HS-27A (cell line): ENCODE data around the gene MAGI1.
A peak's percentile ranks its signal among the peaks of the same experiment; 100 is the strongest.
"Not testable (repeated sequence)": the region's sequence is repeated elsewhere in the genome, so short reads cannot be mapped to it uniquely, and the experiment has no call there.

ENCODE experiments used
- DNase-seq: peaks from one replicate; pipeline ENCODE4 v3.0.0-alpha.2; 2012; ENCODE audit warnings: low read depth, missing footprints

The MAGI1 gene

GRCh38 chr3:66038726-66039589, at the start of gene MAGI1:
Gene MAGI1 (minus strand): TSS chr3:66038918. CDS start chr3:66038308, 610 bp downstream.
- peak; percentile 86 for DNase-seq

GRCh38 chr3:66083784-66084213, 45.1 kb upstream of the MAGI1 start:
- no peak for DNase-seq

GRCh38 chr3:66083096-66083678, 44.5 kb upstream of the MAGI1 start:
- no peak for DNase-seq

- no peak for DNase-seq
These were observed 44.0 kb upstream of the MAGI1 start for GRCh38 chr3:66082679-66083078.

GRCh38 chr3:66080167-66080566, 41.4 kb upstream of the MAGI1 start:
- no peak for DNase-seq

- no peak for DNase-seq
These were observed 39.3 kb upstream of the MAGI1 start for GRCh38 chr3:66077973-66078372.

- DNase-seq = no peak
These were observed 38.2 kb upstream of the MAGI1 start for GRCh38 chr3:66076861-66077470.

GRCh38 chr3:66075281-66075680, 36.6 kb upstream of the MAGI1 start:
- DNase-seq = no peak

GRCh38 chr3:66073464-66074141, 34.9 kb upstream of the MAGI1 start:
- DNase-seq = no peak

- DNase-seq = no peak
These were observed 29.5 kb upstream of the MAGI1 start for GRCh38 chr3:66068255-66068654.

GRCh38 chr3:66066963-66067617, 28.4 kb upstream of the MAGI1 start:
- no peak for DNase-seq

- DNase-seq = no peak
These were observed 16.6 kb upstream of the MAGI1 start for GRCh38 chr3:66055289-66055688.

- no peak for DNase-seq
These were observed 14.9 kb upstream of the MAGI1 start for GRCh38 chr3:66053550-66054094.

GRCh38 chr3:66052721-66053549, 14.2 kb upstream of the MAGI1 start:
- DNase-seq = no peak

GRCh38 chr3:66050821-66051220, 12.1 kb upstream of the MAGI1 start:
- DNase-seq = no peak

GRCh38 chr3:66048051-66048395, 9.3 kb upstream of the MAGI1 start:
- no peak for DNase-seq

GRCh38 chr3:66047311-66048050, 8.8 kb upstream of the MAGI1 start:
- DNase-seq = peak; percentile 96

- not testable (repeated sequence) for DNase-seq
These were observed 7.6 kb upstream of the MAGI1 start for GRCh38 chr3:66046321-66046720.

- no peak for DNase-seq
These were observed 3.1 kb upstream of the MAGI1 start for GRCh38 chr3:66041828-66042227.

GRCh38 chr3:66041116-66041515, 2.4 kb upstream of the MAGI1 start:
- no peak for DNase-seq
